Duodenal mucosa (tissue), 2 donors: ENCODE results near the gene UBAP2.
A peak's percentile ranks its signal among the peaks of the same experiment; 100 is the strongest.

ENCODE experiments used
- H3K27ac ChIP-seq: one replicate; pipeline ENCODE4 v1.7.0; 2013; ENCODE audit warnings: low read depth, low read length
- H3K27me3 ChIP-seq, 2 donors: one replicate each; pipeline ENCODE4 v1.7.0; 2013; ENCODE audit warnings: low read length in 2 of 2, control low read depth in 1 of 2; ENCODE audit not compliant: insufficient read depth in 2 of 2, control insufficient read depth in 1 of 2
- H3K36me3 ChIP-seq, 2 donors: one replicate each; pipeline ENCODE4 v1.7.0; 2013; ENCODE audit warnings: low read length in 2 of 2, control low read depth in 1 of 2; ENCODE audit not compliant: insufficient read depth in 2 of 2, control insufficient read depth in 1 of 2
- H3K4me1 ChIP-seq, 2 donors: one replicate each; pipeline ENCODE4 v1.7.0; 2013; ENCODE audit warnings: low read length in 2 of 2, control low read depth in 1 of 2; ENCODE audit not compliant: insufficient read depth in 2 of 2, control insufficient read depth in 1 of 2
- H3K4me3 ChIP-seq, 2 donors: one replicate each; pipeline ENCODE4 v1.7.0; 2013; ENCODE audit warnings: low read length in 2 of 2, low read depth in 1 of 2
- H3K9ac ChIP-seq, 2 donors: one replicate each; pipeline ENCODE4 v1.7.0; 2013; ENCODE audit warnings: low read length in 2 of 2, low read depth in 1 of 2
- H3K9me3 ChIP-seq, 2 donors: one replicate each; pipeline ENCODE4 v1.7.0; 2013; ENCODE audit warnings: low read length in 2 of 2, control low read depth in 1 of 2; ENCODE audit not compliant: control insufficient read depth in 1 of 2

The UBAP2 gene

DNA sequence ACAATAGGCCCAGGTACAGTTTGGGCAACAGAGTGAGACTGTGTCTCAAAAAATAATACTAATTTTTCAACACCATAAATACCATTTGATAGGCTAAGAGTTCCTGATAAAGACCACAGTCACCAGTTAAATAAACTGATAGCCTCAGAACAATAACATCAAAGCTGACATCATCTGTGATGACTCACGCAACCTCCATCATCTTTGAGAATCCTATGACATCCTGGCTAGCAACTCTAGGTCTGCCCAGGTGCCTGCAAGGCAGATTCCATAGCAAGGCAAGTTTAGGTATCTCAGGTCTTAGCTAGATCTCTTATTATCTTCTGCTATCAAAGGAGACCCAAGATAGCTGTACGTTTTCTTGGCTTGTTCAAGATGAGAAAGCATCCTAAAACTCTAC is 30.5 kb upstream of the UBAP2 start:
- no peaks in the 10 kb centered on the region for H3K9me3 ChIP-seq

DNA sequence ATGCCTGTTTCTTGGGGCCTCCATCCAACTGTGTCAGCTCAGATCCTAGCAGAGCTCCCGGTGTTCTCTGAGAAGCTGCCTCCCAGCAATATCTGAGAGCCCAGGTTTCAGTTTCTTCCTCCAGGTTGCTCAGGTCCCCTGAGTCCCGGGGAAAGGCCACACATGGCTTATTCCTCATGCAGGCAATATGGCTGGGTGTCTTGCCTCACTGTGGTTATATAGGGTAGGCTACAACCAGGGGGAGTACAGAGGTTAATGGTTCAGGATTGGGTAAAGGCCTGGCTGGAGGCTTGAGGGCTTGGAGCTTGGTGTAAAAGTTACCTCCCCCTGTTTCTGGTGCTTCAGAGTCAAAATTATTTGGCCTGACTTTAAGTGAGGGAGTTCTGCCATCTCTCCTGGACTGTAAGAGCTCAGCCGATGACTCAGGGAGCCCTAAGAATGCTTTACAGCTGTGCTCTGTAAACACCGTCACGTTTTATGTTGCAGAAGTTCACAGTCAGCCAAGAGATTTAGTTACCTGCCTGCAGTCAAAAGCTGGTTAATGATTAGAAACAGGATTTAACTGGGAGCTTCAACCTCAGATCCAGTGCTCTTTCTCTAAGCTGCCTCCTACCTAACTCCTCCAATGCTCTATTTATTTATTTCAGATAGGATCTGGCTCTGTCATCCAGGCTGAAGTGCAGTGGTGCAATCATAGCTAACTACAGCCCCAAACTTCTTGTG is 24.3 kb upstream of the UBAP2 start:
- no peak overlapping the region for H3K27ac ChIP-seq
- H3K27me3 ChIP-seq, result no peaks in the 10 kb centered on the region
- H3K4me1 ChIP-seq, result peaks cover 15 to 16% of the 10 kb centered on the region in 2 donors
- no peaks in the 10 kb centered on the region for H3K36me3 ChIP-seq
- H3K4me3 ChIP-seq, result no peak overlapping the region
- H3K9ac ChIP-seq, result no peak overlapping the region
- no peaks in the 10 kb centered on the region for H3K9me3 ChIP-seq

More for the DNA sequence above, 30.5 kb upstream of the UBAP2 start:
- no peaks in the 10 kb centered on the region for H3K27me3 ChIP-seq
- H3K4me1 ChIP-seq, result no peaks in the 10 kb centered on the region
- H3K36me3 ChIP-seq, result no peaks in the 10 kb centered on the region
- H3K4me3 ChIP-seq, result no peak overlapping the region
- H3K27ac ChIP-seq, result no peak overlapping the region
- no peak overlapping the region for H3K9ac ChIP-seq

DNA sequence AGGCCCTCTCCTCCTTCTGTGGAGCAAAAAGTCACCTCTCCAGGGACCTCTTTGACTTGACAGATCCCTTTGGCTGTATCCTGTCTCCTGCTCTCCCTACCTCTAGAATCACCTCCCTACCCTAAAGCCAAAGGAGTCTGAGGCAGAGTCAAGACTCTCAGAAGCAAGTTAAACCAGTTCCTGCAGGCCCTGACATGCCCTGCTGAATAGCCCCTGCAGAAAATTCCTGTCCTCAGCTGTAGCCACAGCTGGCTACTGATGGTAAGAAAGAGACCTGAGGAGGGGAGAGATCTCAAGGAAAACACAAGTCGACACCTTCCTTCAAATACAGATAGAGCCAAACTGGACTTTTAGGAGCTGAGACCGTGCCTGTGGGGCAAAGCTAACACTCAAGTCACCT is 23.7 kb upstream of the UBAP2 start:
- Histone ChIP-seq H3K27me3 (no peaks in the 10 kb centered on the region), H3K36me3 (no peaks in the 10 kb centered on the region), H3K9me3 (no peaks in the 10 kb centered on the region), H3K9ac (no peak overlapping the region), H3K4me1 (peaks cover 15 to 16% of the 10 kb centered on the region in 2 donors), H3K27ac (no peak overlapping the region), H3K4me3 (no peak overlapping the region)

- peaks cover 15 to 16% of the 10 kb centered on the region in 2 donors for H3K4me1 ChIP-seq
- H3K27me3 ChIP-seq, result no peaks in the 10 kb centered on the region
- no peak overlapping the region for H3K9ac ChIP-seq
- no peaks in the 10 kb centered on the region for H3K36me3 ChIP-seq
- no peaks in the 10 kb centered on the region for H3K9me3 ChIP-seq
- no peak overlapping the region for H3K27ac ChIP-seq
- H3K4me3 ChIP-seq, result no peak overlapping the region
Observed at GRCh38 chr9:34070606-34071324, 22.1 kb upstream of the UBAP2 start.

DNA sequence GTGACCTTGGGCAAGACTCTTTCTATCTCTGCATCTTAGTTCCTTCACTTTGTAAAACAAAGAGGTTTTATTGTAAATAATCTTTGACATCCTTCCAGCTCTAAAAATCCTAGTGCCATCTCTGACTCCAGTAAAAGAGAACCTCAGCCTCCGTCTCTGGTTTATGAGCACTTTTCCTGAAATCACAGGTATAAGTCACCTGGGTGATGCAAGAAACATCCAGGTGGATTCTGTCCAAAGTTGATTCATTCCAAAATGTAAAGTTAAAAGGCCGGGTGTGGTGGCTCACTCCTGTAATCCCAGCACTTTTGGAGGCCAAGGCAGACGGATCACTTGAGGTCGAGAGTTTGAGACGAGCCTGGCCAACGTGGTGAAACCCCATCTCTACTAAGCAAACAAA is 21.1 kb upstream of the UBAP2 start:
- Histone ChIP-seq H3K27ac (no peak overlapping the region), H3K4me3 (no peak overlapping the region), H3K36me3 (no peaks in the 10 kb centered on the region), H3K9ac (no peak overlapping the region), H3K9me3 (no peaks in the 10 kb centered on the region), H3K27me3 (no peaks in the 10 kb centered on the region), H3K4me1 (peaks cover 15 to 16% of the 10 kb centered on the region in 2 donors)

DNA sequence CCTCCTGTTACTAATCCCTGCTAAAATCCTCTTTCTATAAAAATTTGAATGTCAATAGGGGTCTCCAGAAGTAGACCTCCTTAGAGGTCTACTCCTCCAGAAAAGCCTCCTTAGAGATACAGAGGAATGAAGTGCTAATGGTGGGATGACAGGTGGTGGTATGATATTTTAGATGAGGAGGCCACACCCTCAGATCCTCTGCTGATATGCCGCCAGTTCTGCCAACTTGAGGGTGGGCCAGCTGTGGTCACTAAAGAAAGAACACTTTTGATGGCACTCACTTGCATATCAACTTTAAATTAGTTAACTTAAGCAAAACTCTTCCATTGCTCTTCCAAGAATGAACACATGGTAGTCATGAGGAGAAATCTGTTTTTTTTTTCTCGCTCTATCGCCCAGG is 16.9 kb upstream of the UBAP2 start:
- H3K4me1 ChIP-seq, result no peaks in the 10 kb centered on the region

GRCh38 chr9:34059954-34060353 is 11.3 kb upstream of the UBAP2 start:
- Histone ChIP-seq H3K4me1 (peaks cover 0 to 5% of the 10 kb centered on the region in 2 donors), H3K27ac (no peak overlapping the region), H3K9me3 (no peaks in the 10 kb centered on the region), H3K4me3 (no peak overlapping the region), H3K27me3 (no peaks in the 10 kb centered on the region), H3K36me3 (no peaks in the 10 kb centered on the region), H3K9ac (no peak overlapping the region)

More for the DNA sequence above, 16.9 kb upstream of the UBAP2 start:
- no peak overlapping the region for H3K9ac ChIP-seq
- no peaks in the 10 kb centered on the region for H3K27me3 ChIP-seq
- no peaks in the 10 kb centered on the region for H3K36me3 ChIP-seq
- no peak overlapping the region for H3K4me3 ChIP-seq
- no peaks in the 10 kb centered on the region for H3K9me3 ChIP-seq
- no peak overlapping the region for H3K27ac ChIP-seq

DNA sequence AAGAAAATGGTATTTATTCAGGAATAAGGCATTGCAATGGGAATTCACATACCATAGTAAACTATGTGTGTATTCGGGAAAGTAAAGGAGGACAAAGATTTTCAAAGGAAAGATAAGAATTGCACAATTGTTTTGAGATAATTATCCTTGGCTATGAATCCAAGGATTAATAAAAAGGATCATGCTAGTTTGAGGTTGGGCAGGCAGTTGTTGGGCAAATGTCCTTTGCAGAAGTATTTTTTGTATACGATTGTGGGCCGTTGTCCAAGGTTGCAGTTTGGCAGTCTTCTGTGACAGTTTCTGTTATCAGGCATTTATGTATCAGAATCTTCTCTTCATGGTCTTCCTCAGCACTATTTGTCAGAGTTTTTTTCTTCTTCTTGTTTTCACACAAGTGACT is 10.6 kb upstream of the UBAP2 start:
- no peaks in the 10 kb centered on the region for H3K9me3 ChIP-seq
- H3K4me3 ChIP-seq, result no peak overlapping the region
- no peak overlapping the region for H3K27ac ChIP-seq
- H3K36me3 ChIP-seq, result no peaks in the 10 kb centered on the region
- peaks cover 0 to 5% of the 10 kb centered on the region in 2 donors for H3K4me1 ChIP-seq
- no peak overlapping the region for H3K9ac ChIP-seq
- H3K27me3 ChIP-seq, result no peaks in the 10 kb centered on the region

GRCh38 chr9:34049630-34050384 is 1.1 kb upstream of the UBAP2 start:
- Histone ChIP-seq H3K27me3 (no peaks in the 10 kb centered on the region), H3K27ac (peak overlapping the region; percentile 94), H3K4me3 (peak overlapping the region; percentile 88 to 94), H3K9ac (peak overlapping the region; percentile 58 to 96), H3K36me3 (no peaks in the 10 kb centered on the region), H3K4me1 (peaks cover 22 to 29% of the 10 kb centered on the region in 2 donors), H3K9me3 (no peaks in the 10 kb centered on the region)
